Thyroid gland (tissue), 4 donors: ENCODE data around the gene RAB44.

ENCODE experiments used
- CTCF ChIP-seq, 6 experiments: fragments of 200-600 bp in 3 of 6; fragments of 450-650 bp in 3 of 6; sonication (generic) in 3 of 6; IDR thresholded peaks; one replicate each; pipeline ENCODE4 v1.5.1; 2016 to 2019; ENCODE audit warnings: antibody characterized with exemption in 6 of 6, mild to moderate bottlenecking in 2 of 6, inconsistent platforms in 1 of 6, moderate library complexity in 1 of 6
- POLR2A ChIP-seq, 2 donors: fragments of 450-650 bp; IDR thresholded peaks; one replicate each; pipeline ENCODE4 v1.6.1; 2017; ENCODE audit warnings: antibody characterized with exemption in 2 of 2, mild to moderate bottlenecking in 2 of 2, moderate library complexity in 1 of 2

DNA sequence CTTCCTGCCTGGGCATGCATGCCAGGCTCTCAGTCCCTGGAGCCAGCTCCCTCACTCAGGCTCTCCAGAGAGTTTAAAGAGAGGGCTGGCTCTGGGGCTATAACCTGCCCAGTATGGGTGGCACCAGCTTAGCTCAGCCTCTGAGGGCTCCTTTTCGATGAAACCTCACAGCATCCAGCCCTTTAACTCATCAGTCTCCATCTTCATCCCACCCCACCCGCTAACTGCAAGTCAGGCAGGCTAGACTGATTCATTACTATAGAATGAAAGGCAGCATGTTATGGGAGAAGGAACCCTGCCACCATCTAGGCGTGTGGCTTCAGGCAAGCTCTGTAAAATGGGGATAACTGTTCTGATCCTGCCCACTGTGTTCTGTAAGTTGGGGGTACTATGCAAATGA is 53.5 kb downstream of the RAB44 start:
- TF ChIP-seq CTCF (IDR thresholded peaks at IDR 0.05) (no peak), POLR2A (IDR thresholded peaks at IDR 0.05) (no peak)
